IMR-90 (cell line): Measurements from ENCODE around the gene FAM193B. TPM values are rescaled to one million over a fixed set of nuclear protein-coding genes. Genes with fewer than 3 reads are reported as not detected.

Source experiments
- ATAC-seq: fragments of 200-7000 bp; cut with Tn5 transposase; 2 replicates; pipeline ENCODE4 v1.9.1; 2020; ENCODE audit warnings: low read depth, mild to moderate bottlenecking, moderate library complexity
- BruUV-seq: library from RNA; stranded (reverse); fragments of 400-500 nt; replicated peaks from 2 replicates; lab custom pipeline; 2021; lab: Mats Ljungman, UMichigan
- CTCF ChIA-PET: fragments of 300-600 bp; formaldehyde crosslinking; extraction: SDS; loops from one replicate; lab custom pipeline; 2021; ENCODE audit warnings: antibody characterized with exemption; lab: Yijun Ruan, JAX
- POLR2A ChIA-PET: fragments of 300-600 bp; sonication (Branson Sonifier 250); formaldehyde crosslinking; loops from one replicate; lab custom pipeline; 2022; ENCODE audit warnings: antibody characterized with exemption; ENCODE audit not compliant: unreplicated experiment; lab: Charles Lee
- DNase-seq: peaks from one replicate; pipeline ENCODE4 v3.0.0; 2013
- H2AFZ ChIP-seq: replicated peaks from 2 replicates; pipeline ENCODE3; 2013; ENCODE audit warnings: low read length, mild to moderate bottlenecking; ENCODE audit not compliant: poor library complexity
- H2AK5ac ChIP-seq: 2 replicates; pipeline ENCODE4 v1.6.1; 2013; ENCODE audit warnings: low read depth, low read length, inconsistent platforms
- H2AK9ac ChIP-seq: replicated peaks from 2 replicates; pipeline ENCODE3; 2013; ENCODE audit warnings: mild to moderate bottlenecking, low read depth, low read length, moderate library complexity; ENCODE audit not compliant: poor library complexity
- H2BK120ac ChIP-seq: 2 replicates; pipeline ENCODE4 v1.6.1; 2013; ENCODE audit warnings: low read depth, low read length, inconsistent platforms
- H2BK15ac ChIP-seq: 3 replicates; pipeline ENCODE4 v1.6.1; 2013; ENCODE audit warnings: low read depth, low read length, inconsistent platforms
- H2BK20ac ChIP-seq: 2 replicates; pipeline ENCODE4 v1.6.1; 2013; ENCODE audit warnings: low read depth, mild to moderate bottlenecking, inconsistent platforms, low read length, moderate library complexity
- H2BK5ac ChIP-seq: 2 replicates; pipeline ENCODE4 v1.6.1; 2013; ENCODE audit warnings: mild to moderate bottlenecking, low read depth, low read length, inconsistent platforms; ENCODE audit not compliant: poor library complexity, severe bottlenecking
- H3K14ac ChIP-seq: replicated peaks from 2 replicates; pipeline ENCODE4 v1.6.1; 2013; ENCODE audit warnings: low read depth, low read length, inconsistent platforms
- H3K18ac ChIP-seq: 2 replicates; pipeline ENCODE4 v1.6.1; 2013; ENCODE audit warnings: low read depth, low read length, control low read depth
- H3K23ac ChIP-seq: 2 replicates; pipeline ENCODE4 v1.6.1; 2013; ENCODE audit warnings: low read depth, low read length, inconsistent platforms
- H3K27ac ChIP-seq: 2 replicates; pipeline ENCODE4 v1.5.1; 2013; ENCODE audit warnings: mild to moderate bottlenecking, control low read depth, low read length; ENCODE audit not compliant: insufficient read depth
- H3K27me3 ChIP-seq: 2 replicates; pipeline ENCODE4 v1.6.1; 2013; ENCODE audit warnings: low read length; ENCODE audit not compliant: control insufficient read depth, insufficient read depth
- H3K36me3 ChIP-seq: 2 replicates; pipeline ENCODE4 v1.6.1; 2013; ENCODE audit warnings: low read length, mixed read lengths; ENCODE audit not compliant: control insufficient read depth, insufficient read depth
- H3K4ac ChIP-seq: 2 replicates; pipeline ENCODE4 v1.6.1; 2013; ENCODE audit warnings: low read depth, low read length, inconsistent platforms
- H3K4me1 ChIP-seq: 2 replicates; pipeline ENCODE4 v1.6.1; 2013; ENCODE audit warnings: low read length, mixed read lengths; ENCODE audit not compliant: control insufficient read depth, insufficient read depth
- H3K4me2 ChIP-seq: 2 replicates; pipeline ENCODE4 v1.6.1; 2013; ENCODE audit warnings: low read depth, mild to moderate bottlenecking, control low read depth, low read length, moderate library complexity
- H3K4me3 ChIP-seq: 2 replicates; pipeline ENCODE4 v1.5.1; 2013; ENCODE audit warnings: low read depth, mild to moderate bottlenecking, control low read depth, low read length, moderate library complexity; ENCODE audit not compliant: insufficient read depth
- H3K56ac ChIP-seq: 2 replicates; pipeline ENCODE4 v1.6.1; 2013; ENCODE audit warnings: low read length, inconsistent platforms; ENCODE audit not compliant: insufficient read depth; ENCODE audit errors: extremely low read depth
- H3K79me1 ChIP-seq, 2 experiments: 2 replicates each; pipeline ENCODE4 v1.6.1; 2013; ENCODE audit warnings: low read length in 2 of 2, inconsistent platforms in 1 of 2, low read depth in 1 of 2
- H3K9ac ChIP-seq: 2 replicates; pipeline ENCODE4 v1.6.1; 2013; ENCODE audit warnings: low read depth, low read length, control low read depth
- H3K9me1 ChIP-seq: 2 replicates; pipeline ENCODE4 v1.6.1; 2013; ENCODE audit warnings: low read length, inconsistent platforms; ENCODE audit not compliant: insufficient read depth
- H3K9me3 ChIP-seq: 2 replicates; pipeline ENCODE4 v1.6.1; 2013; ENCODE audit warnings: low read length; ENCODE audit not compliant: control insufficient read depth, insufficient read depth
- H4K20me1 ChIP-seq: 2 replicates; pipeline ENCODE4 v1.6.1; 2013; ENCODE audit warnings: low read length, inconsistent platforms; ENCODE audit not compliant: insufficient read depth
- H4K5ac ChIP-seq: 2 replicates; pipeline ENCODE4 v1.6.1; 2013; ENCODE audit warnings: mild to moderate bottlenecking, low read depth, low read length, control low read depth
- H4K8ac ChIP-seq, 2 experiments: 2 replicates each; pipeline ENCODE4 v1.6.1; 2013; ENCODE audit warnings: low read depth in 2 of 2, low read length in 2 of 2, control low read depth in 1 of 2, inconsistent platforms in 1 of 2
- H4K91ac ChIP-seq: 2 replicates; pipeline ENCODE4 v1.6.1; 2013; ENCODE audit warnings: low read depth, low read length, inconsistent platforms; ENCODE audit not compliant: insufficient read depth
- POLR2A ChIP-seq: IDR thresholded peaks from 2 replicates; pipeline ENCODE4 v1.6.1; 2012; ENCODE audit warnings: mild to moderate bottlenecking, low read depth, low read length
- RAD21 ChIP-seq: IDR thresholded peaks from 2 replicates; pipeline ENCODE4 v1.6.1; 2012; ENCODE audit warnings: low read length, improper control_type of control experiment
- WGBS, 2 experiments: methylation state at CpG; one replicate each; pipeline versions ENCODE4 v1.1.5 to v1.1.7; 2013; ENCODE audit warnings: missing lambda C conversion rate in 2 of 2; ENCODE audit not compliant: insufficient read length in 1 of 2; ENCODE audit errors: extremely low coverage in 2 of 2; 5-methylcytosine and 5-hydroxymethylcytosine counted together
- dilution Hi-C: fragments of 300-500 bp; cut with HindIII; formaldehyde crosslinking; loops from one replicate; pipeline ENCODE4 v1.14.3; 2018; ENCODE audit warnings: low sequenced_read_pairs; ENCODE audit not compliant: unreplicated experiment
- in situ Hi-C: fragments of 300-500 bp; cut with MboI; formaldehyde crosslinking; loops from 3 replicates; pipeline ENCODE4 v1.14.3; 2019; ENCODE audit warnings: low sequenced_read_pairs, inconsistent platforms, mixed read lengths
- intact Hi-C: fragments of 100-400 bp; cut with micrococcal nuclease; formaldehyde crosslinking; loops from 2 replicates; pipeline ENCODE4 v1.10.0; 2022
- polyA plus RNA-seq, 3 experiments: library from polyadenylated mRNA; depleted of rRNA; stranded (reverse); fragments of >200 nt; gene quantifications; 2 replicates each; pipeline ENCODE4 v1.2.3, GENCODE V29; 2012; ENCODE audit warnings: low replicate concordance in 1 of 3
- total RNA-seq: library from RNA; depleted of rRNA; stranded (reverse); fragments of >200 nt; gene quantifications from 2 replicates; pipeline ENCODE4 v1.2.3, GENCODE V29; 2012

Gene FAM193B
- total and polyA plus RNA-seq, 2 of the 4 experiments (the other 2 are of a cell fraction), result 9.5 to 52.2 TPM

DNA sequence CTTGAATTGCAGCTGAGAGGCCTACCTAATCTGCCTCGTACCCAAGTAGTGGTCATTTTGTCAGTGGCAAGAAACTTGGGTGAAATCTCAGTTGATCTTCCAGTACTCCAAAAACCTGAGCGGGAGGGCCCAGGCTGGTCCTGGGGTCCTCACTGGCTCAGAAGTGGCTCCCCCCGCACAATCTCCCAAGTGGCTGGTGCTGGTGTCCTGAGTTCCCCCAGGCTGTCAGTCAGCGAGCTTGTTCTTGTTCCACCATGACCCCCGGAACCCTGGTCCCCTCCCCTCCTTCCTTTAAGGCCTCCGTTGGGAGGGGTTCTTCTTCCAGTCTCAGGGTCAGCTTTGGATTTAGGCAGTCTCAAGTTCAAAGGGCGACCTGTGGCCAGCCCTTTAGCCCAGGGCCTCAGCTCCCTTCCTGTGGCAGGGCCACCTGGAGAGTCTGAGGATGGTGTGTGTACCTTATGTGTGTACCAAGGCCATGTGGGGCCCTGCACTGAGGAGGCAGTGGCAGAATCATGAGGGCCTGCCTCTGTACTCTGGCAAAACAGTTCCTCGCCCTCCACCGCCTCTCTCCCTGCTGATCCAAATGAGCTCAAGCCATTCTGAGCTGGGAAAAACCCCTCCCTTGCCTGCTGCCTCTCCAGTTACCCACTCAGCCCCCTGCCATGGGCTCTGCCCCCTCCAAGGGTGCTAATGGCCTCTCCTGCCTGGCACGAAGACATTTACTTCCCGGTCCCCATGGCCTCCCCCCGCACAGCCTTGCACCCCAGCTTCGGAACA lies 76.5 kb downstream of the FAM193B start:
- no peak overlapping the region for H2BK20ac ChIP-seq
- no peaks in the 10 kb centered on the region for H3K27me3 ChIP-seq
- no peak overlapping the region for H4K8ac ChIP-seq
- H3K4me3 ChIP-seq, result no peak overlapping the region
- peaks cover 13% of the 10 kb centered on the region; the same call in 1 of the 2 replicates for H3K9me1 ChIP-seq
- DNase-seq, result no peak
- no peak overlapping the region for H2AFZ ChIP-seq
- no peak overlapping the region for H2BK5ac ChIP-seq
- no peak overlapping the region for H3K27ac ChIP-seq
- 91% methylated on average over 8 of the region's 13 CpGs; no CpG with 5 or more reads in 1 of the 2 experiments for WGBS, 2 experiments
- peaks cover 48% of the 10 kb centered on the region for H4K20me1 ChIP-seq
- in situ Hi-C loops, result no loop called here
- no peak overlapping the region for H2BK15ac ChIP-seq
- POLR2A ChIA-PET, result interaction anchor here (1.0 kb wide), 2 partner anchors 17 to 20 kb away, joined by 3 read pairs; partner anchors contain the start of gene PDLIM7
- TF ChIP-seq POLR2A (peak; percentile 46; the same call in 1 of the 2 replicates), RAD21 (no peak)
- peaks cover 23% of the 10 kb centered on the region for H3K4me1 ChIP-seq
- no peak overlapping the region for H3K18ac ChIP-seq
- no peak overlapping the region for H3K14ac ChIP-seq
- no peak overlapping the region; the same call in 1 of the 2 replicates for H2AK5ac ChIP-seq
- dilution Hi-C loops, result no loop called here
- no TSS peak for BruUV-seq
- no peaks in the 10 kb centered on the region for H3K9me3 ChIP-seq
- peaks cover 0 to 18% of the 10 kb centered on the region in 2 experiments; a peak in 2 of 4 replicates for H3K79me1 ChIP-seq
- H4K91ac ChIP-seq, result no peak overlapping the region
- no peak overlapping the region for H3K56ac ChIP-seq
- no peak overlapping the region for H3K4me2 ChIP-seq
- peak overlapping the region; percentile 7 for H2AK9ac ChIP-seq
- H3K4ac ChIP-seq, result no peak overlapping the region
- no peak overlapping the region for H2BK120ac ChIP-seq
- no peak overlapping the region for H4K5ac ChIP-seq
- peaks cover 26% of the 10 kb centered on the region for H3K36me3 ChIP-seq
- H3K23ac ChIP-seq, result no peak overlapping the region
- CTCF ChIA-PET, result interaction anchor here (1.1 kb wide), 1 partner anchor 73 kb away, joined by 3 read pairs; no protein-coding TSS in a partner anchor
- intact Hi-C loops, result no loop called here
- ATAC-seq, result no peak
- no peak overlapping the region for H3K9ac ChIP-seq
